Stimulated activated CD8-positive, alpha-beta memory T cell treated with anti-CD3 and anti-CD28 coated beads, Interleukin-7, amount 100 ng/mL, for 24 hours (primary cell): ENCODE measurements around the gene BAIAP3.

Experiments
- DNase-seq: peaks from one replicate; pipeline ENCODE4 v3.0.0-alpha.2; 2020; ENCODE audit warnings: low read depth

Gene BAIAP3

GRCh38 chr16:1299012-1299867 is 34.2 kb upstream of the BAIAP3 start:
- DNase-seq = no peak

GRCh38 chr16:1299868-1300203 is 33.6 kb upstream of the BAIAP3 start:
- no peak for DNase-seq

- DNase-seq = peak; percentile 49
These were observed 32.6 kb upstream of the BAIAP3 start for GRCh38 chr16:1300664-1301476.

GRCh38 chr16:1301562-1301961 is 31.9 kb upstream of the BAIAP3 start:
- DNase-seq = no peak

- DNase-seq = no peak
These were observed 27.6 kb upstream of the BAIAP3 start for GRCh38 chr16:1305823-1306222.

GRCh38 chr16:1306334-1306733 is 27.1 kb upstream of the BAIAP3 start:
- no peak for DNase-seq

- DNase-seq = no peak
These were observed 25.1 kb upstream of the BAIAP3 start for GRCh38 chr16:1308036-1308976.

- DNase-seq = peak; percentile 96
These were observed 24.2 kb upstream of the BAIAP3 start, which contains the start of gene UBE2I for GRCh38 chr16:1308977-1309885. Gene UBE2I, plus strand, starts transcription at chr16:1309636. Its CDS starts 4,395 bp downstream, at chr16:1314031.

- no peak for DNase-seq
These were observed 23.3 kb upstream of the BAIAP3 start for GRCh38 chr16:1309888-1310831.

- no peak for DNase-seq
These were observed 22.6 kb upstream of the BAIAP3 start for GRCh38 chr16:1310832-1311200.

GRCh38 chr16:1311212-1311737 is 22.2 kb upstream of the BAIAP3 start:
- no peak for DNase-seq

GRCh38 chr16:1311738-1312466 is 21.5 kb upstream of the BAIAP3 start:
- DNase-seq = no peak

- DNase-seq = no peak
These were observed 21.0 kb upstream of the BAIAP3 start for GRCh38 chr16:1312467-1312816.

GRCh38 chr16:1312903-1313302 is 20.5 kb upstream of the BAIAP3 start:
- DNase-seq = no peak

- DNase-seq = no peak
These were observed 19.6 kb upstream of the BAIAP3 start for GRCh38 chr16:1313721-1314369.

- DNase-seq = no peak
These were observed 18.9 kb upstream of the BAIAP3 start for GRCh38 chr16:1314399-1315068.

- no peak for DNase-seq
These were observed 18.1 kb upstream of the BAIAP3 start for GRCh38 chr16:1315081-1316032.
